ENCODE results near the gene BCLAF1. TPM values are rescaled to one million over a fixed set of nuclear protein-coding genes. Genes with fewer than 3 reads are reported as not detected.
A peak's percentile ranks its signal among the peaks of the same experiment; 100 is the strongest.

The BCLAF1 gene
- total RNA-seq, 1 donor: 124 TPM

DNA sequence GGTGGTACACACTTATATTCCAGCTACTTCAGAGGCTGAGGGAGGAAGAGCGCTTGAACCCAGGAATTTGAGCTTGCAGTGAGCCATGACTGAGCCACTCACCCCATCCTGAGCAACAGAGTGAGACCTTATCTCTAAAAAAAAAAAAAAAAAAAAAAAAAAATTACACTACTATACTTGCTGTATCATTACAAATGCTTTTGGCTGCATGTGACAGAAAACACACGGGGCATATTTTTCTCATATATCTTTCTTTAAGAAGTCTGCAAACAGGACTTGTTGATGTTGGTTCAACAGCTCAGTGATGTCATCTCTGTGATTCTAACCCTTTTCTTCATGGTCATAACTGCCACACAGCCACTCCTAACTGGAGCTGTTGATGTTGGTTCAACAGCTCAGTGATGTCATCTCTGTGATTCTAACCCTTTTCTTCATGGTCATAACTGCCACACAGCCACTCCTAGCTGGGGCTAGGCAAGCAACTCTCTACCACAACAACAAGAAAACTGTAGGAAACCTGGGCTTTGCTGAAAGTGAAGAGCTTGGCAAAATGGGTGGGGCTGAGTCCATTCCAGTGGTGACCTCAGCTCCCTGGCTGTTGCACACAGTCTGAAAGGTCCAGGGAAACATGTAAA lies 59.3 kb downstream of the BCLAF1 start:
- no peaks in the 10 kb centered on the region for H3K36me3 ChIP-seq (ENCODE audit: insufficient read depth, low read length)
- no peaks in the 10 kb centered on the region for H3K27me3 ChIP-seq (ENCODE audit: insufficient read depth, low read length)
- no peaks in the 10 kb centered on the region for H3K9me3 ChIP-seq (ENCODE audit: low read depth, low read length)
- no peak for DNase-seq (ENCODE audit: insufficient read length, low spot score, missing footprints)
- peak overlapping the region; percentile 30 for H3K27ac ChIP-seq (ENCODE audit: low read depth, low read length)
- no peaks in the 10 kb centered on the region for H3K79me2 ChIP-seq (ENCODE audit: insufficient read depth, low read length)
- H3K4me2 ChIP-seq (ENCODE audit: insufficient read depth, low read length): no peak overlapping the region
- TF ChIP-seq, protein P1, sequence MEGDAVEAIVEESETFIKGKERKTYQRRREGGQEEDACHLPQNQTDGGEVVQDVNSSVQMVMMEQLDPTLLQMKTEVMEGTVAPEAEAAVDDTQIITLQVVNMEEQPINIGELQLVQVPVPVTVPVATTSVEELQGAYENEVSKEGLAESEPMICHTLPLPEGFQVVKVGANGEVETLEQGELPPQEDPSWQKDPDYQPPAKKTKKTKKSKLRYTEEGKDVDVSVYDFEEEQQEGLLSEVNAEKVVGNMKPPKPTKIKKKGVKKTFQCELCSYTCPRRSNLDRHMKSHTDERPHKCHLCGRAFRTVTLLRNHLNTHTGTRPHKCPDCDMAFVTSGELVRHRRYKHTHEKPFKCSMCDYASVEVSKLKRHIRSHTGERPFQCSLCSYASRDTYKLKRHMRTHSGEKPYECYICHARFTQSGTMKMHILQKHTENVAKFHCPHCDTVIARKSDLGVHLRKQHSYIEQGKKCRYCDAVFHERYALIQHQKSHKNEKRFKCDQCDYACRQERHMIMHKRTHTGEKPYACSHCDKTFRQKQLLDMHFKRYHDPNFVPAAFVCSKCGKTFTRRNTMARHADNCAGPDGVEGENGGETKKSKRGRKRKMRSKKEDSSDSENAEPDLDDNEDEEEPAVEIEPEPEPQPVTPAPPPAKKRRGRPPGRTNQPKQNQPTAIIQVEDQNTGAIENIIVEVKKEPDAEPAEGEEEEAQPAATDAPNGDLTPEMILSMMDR (IDR thresholded peaks at IDR 0.05; ENCODE audit: extremely low read depth, low read depth, low read length): no peak
- H3K4me3 ChIP-seq (ENCODE audit: insufficient read depth, low read length): no peak overlapping the region
- H4K20me1 ChIP-seq (ENCODE audit: insufficient read depth, low read length): no peaks in the 10 kb centered on the region
- H3K4me1 ChIP-seq (ENCODE audit: insufficient read depth, low read length): peaks cover 14% of the 10 kb centered on the region
- H2AFZ ChIP-seq (ENCODE audit: low read length): peak overlapping the region; percentile 83

DNA sequence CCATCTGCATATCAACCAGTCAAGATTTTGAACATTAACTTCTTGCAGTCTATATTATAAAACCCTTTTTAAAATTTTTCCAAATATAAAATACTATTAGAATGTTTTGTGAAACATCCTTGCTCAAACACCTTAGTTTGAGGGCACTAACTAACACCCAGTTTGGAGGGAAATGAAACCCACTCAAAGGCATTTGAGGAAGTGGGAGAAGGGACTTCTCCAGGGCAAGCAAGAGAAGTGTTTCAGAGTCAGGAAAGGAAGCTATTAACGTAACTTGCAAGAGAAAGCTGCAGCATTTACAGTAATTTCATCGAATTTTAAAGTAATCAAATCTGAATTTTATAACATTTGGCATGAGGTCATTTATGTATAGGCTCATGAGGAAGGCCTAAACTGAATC lies 60.8 kb downstream of the BCLAF1 start:
- Histone ChIP-seq H3K27me3 (ENCODE audit: insufficient read depth, low read length) (no peaks in the 10 kb centered on the region), H3K4me3 (ENCODE audit: insufficient read depth, low read length) (no peak overlapping the region), H3K4me1 (ENCODE audit: insufficient read depth, low read length) (peaks cover 10% of the 10 kb centered on the region), H3K9me3 (ENCODE audit: low read depth, low read length) (no peaks in the 10 kb centered on the region), H4K20me1 (ENCODE audit: insufficient read depth, low read length) (no peaks in the 10 kb centered on the region), H2AFZ (ENCODE audit: low read length) (no peak overlapping the region), H3K4me2 (ENCODE audit: insufficient read depth, low read length) (no peak overlapping the region), H3K36me3 (ENCODE audit: insufficient read depth, low read length) (no peaks in the 10 kb centered on the region), H3K79me2 (ENCODE audit: insufficient read depth, low read length) (no peaks in the 10 kb centered on the region), H3K27ac (ENCODE audit: low read depth, low read length) (no peak overlapping the region)
- TF ChIP-seq, protein P1 (IDR thresholded peaks at IDR 0.05; ENCODE audit: extremely low read depth, low read depth, low read length): no peak
- no peak for DNase-seq (ENCODE audit: insufficient read length, low spot score, missing footprints)

DNA sequence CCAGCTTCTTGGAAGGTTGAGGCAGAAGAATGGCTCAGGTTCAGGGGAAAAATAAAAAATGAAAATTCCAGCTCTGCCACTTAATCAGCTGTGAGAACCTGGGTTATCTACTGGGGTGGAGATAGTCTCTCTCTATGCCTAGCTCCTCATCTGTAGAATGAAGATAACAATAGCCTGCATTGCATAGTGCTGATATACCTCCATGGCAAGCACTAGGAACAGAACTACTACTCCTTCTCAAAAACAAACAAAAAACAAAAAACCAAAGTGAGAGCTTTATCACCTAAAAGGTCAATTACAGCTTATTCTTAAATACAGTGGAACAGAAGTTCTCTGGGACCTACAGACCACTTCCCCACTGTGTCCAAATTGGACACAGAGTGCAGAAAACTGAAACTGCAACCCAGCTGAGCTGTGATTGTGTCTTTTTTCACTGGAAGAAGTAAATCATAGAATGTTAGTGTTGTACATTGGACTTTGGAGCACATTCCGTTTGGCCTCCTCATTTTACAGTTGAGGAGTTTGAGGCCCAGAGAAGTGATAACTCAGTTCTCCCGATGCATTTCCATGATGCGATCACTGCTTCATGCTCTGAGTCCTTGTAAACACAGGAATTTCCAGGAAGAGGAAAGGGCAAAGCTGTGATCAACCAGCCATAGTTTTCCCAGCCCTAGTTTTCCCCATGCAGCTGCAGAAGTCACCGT lies 62.8 kb downstream of the BCLAF1 start:
- Histone ChIP-seq H3K9me3 (ENCODE audit: low read depth, low read length) (no peaks in the 10 kb centered on the region), H3K4me3 (ENCODE audit: insufficient read depth, low read length) (peak overlapping the region; percentile 65), H3K36me3 (ENCODE audit: insufficient read depth, low read length) (no peaks in the 10 kb centered on the region), H4K20me1 (ENCODE audit: insufficient read depth, low read length) (no peaks in the 10 kb centered on the region), H3K79me2 (ENCODE audit: insufficient read depth, low read length) (no peaks in the 10 kb centered on the region), H2AFZ (ENCODE audit: low read length) (peak overlapping the region; percentile 87), H3K27me3 (ENCODE audit: insufficient read depth, low read length) (no peaks in the 10 kb centered on the region), H3K4me2 (ENCODE audit: insufficient read depth, low read length) (peak overlapping the region; percentile 89), H3K4me1 (ENCODE audit: insufficient read depth, low read length) (peaks cover 10% of the 10 kb centered on the region), H3K27ac (ENCODE audit: low read depth, low read length) (peak overlapping the region; percentile 78)
- DNase-seq (ENCODE audit: insufficient read length, low spot score, missing footprints): no peak
- TF ChIP-seq, protein P1 (IDR thresholded peaks at IDR 0.05; ENCODE audit: extremely low read depth, low read depth, low read length): no peak

DNA sequence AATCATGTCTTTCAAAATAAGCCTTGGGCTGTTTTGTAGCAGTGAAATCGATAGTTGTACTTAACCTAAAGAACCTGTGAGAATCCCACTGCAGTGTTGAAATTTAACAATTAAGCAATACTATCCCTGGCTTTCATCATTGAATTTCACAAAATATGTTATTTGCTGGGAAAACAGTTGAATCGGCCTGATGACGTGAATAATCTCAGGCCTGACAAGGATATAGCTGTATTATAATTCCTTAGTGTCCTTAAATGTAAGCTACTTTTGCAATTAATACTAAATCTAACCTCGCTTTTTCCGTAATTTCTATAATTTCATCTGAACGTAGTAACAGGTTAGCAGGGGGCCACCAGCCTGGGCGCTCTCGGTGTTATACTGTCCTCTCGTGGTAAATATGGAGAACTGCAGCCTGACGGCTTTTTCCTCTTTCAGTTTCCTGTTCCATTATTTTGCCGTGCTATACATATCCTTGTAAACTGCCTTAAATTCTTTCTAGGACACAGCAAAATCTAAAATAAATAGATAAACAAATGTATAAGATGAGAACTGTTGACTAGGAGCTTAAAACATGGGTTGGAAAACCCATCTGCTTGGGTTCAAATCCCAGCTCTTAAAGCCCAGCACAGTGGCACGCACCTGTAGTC lies 63.5 kb downstream of the BCLAF1 start:
- peak overlapping the region; percentile 89 for H3K4me2 ChIP-seq (ENCODE audit: insufficient read depth, low read length)
- H4K20me1 ChIP-seq (ENCODE audit: insufficient read depth, low read length): no peaks in the 10 kb centered on the region
- H3K79me2 ChIP-seq (ENCODE audit: insufficient read depth, low read length): no peaks in the 10 kb centered on the region
- no peaks in the 10 kb centered on the region for H3K27me3 ChIP-seq (ENCODE audit: insufficient read depth, low read length)
- DNase-seq (ENCODE audit: insufficient read length, low spot score, missing footprints): no peak
- H3K9me3 ChIP-seq (ENCODE audit: low read depth, low read length): no peaks in the 10 kb centered on the region
- TF ChIP-seq, protein P1 (IDR thresholded peaks at IDR 0.05; ENCODE audit: extremely low read depth, low read depth, low read length): peak; percentile 100
- H3K4me3 ChIP-seq (ENCODE audit: insufficient read depth, low read length): peak overlapping the region; percentile 65
- H2AFZ ChIP-seq (ENCODE audit: low read length): peak overlapping the region; percentile 87
- no peaks in the 10 kb centered on the region for H3K36me3 ChIP-seq (ENCODE audit: insufficient read depth, low read length)
- H3K4me1 ChIP-seq (ENCODE audit: insufficient read depth, low read length): peaks cover 10% of the 10 kb centered on the region
- H3K27ac ChIP-seq (ENCODE audit: low read depth, low read length): peak overlapping the region; percentile 78

All from osteoblast (primary cell).